HG03175 (cell line): ENCODE measurements around the gene FSTL4.

Experiments used
- ATAC-seq: cut with Tn5 transposase; IDR thresholded peaks from one replicate; pipeline ENCODE4 v1.9.1; 2021; ENCODE audit warnings: mild to moderate bottlenecking, moderate library complexity; ENCODE audit not compliant: unreplicated experiment

FSTL4 gene

DNA sequence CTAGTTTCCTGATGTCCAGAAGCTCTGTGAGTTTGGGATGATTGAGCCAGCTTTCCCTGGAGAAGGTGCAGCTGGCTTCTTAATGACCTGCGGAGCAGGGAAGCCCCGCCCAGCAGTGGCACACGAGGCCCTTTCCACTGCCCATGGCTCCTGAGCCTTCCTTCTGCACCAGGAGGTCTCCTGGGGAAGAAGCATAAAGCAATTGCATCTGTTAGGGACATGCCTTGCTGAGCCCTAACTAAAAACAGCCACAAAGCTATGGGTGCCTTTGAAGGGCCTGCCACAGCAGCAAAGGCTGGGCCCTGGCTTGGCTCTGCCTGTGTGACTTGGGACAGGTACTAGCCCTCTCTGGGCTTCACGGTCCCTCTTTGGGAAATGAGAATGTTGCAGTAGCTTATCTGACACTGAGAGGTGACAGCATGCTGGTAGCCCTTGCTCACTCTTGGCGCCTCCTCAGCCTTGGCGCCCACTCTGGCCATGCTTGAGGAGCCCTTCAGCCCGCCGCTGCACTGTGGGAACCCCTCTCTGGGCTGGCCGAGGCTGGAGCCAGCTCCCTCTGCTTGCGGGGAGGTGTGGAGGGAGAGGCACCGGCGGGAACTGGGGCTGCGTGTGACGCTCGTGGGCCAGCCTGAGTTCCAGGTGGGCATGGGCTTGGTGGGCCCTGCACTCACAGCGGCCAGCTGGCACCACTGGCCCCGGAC, 218.4 kb downstream of the FSTL4 start:
- ATAC-seq = no peak

DNA sequence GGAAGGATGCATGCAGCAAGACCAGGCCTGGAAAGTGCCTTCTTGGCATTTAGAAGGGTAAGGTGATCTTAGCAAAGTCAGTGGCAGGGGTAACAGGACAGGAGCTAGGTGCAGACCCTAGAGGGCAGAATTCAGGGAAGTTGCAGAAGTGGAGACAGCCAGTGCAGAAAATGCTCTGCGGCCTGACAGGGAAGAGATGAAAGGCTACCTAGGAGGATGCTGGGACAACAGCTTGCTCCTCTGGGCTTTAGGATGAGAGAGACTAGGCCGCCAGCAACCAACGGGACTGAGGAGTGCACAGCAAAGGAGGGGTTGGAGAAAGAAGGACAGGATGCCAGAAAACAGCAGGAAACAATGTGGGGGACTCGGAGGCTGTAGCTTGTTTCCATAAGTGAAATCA, 219.9 kb downstream of the FSTL4 start:
- no peak for ATAC-seq

GRCh38 chr5:133391354-133392136, 220.8 kb downstream of the FSTL4 start:
- ATAC-seq = no peak

GRCh38 chr5:133390416-133391353, 221.7 kb downstream of the FSTL4 start:
- ATAC-seq = no peak

GRCh38 chr5:133389066-133389590, 223.2 kb downstream of the FSTL4 start:
- no peak for ATAC-seq

- no peak for ATAC-seq
These were observed 224.7 kb downstream of the FSTL4 start for GRCh38 chr5:133387621-133388020.

DNA sequence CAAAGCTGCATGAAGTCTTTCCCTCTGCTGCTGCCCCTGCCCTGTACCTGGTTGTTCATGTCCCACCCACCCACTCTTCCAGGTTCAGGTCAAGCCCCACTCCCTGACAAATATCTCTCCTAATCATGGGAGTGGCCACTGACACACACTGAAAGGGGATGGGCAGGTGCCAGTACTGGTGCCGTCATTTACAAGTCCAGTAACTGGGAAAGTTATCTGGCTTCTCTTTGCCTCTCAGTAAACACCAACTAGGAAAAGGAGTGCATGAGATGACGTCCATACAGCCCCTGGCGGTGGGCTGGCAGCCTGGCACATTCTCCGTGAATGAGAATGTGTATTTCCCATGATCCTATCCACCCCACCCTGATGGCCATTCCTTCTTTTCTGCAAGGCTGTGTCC, 225.2 kb downstream of the FSTL4 start:
- no peak for ATAC-seq

DNA sequence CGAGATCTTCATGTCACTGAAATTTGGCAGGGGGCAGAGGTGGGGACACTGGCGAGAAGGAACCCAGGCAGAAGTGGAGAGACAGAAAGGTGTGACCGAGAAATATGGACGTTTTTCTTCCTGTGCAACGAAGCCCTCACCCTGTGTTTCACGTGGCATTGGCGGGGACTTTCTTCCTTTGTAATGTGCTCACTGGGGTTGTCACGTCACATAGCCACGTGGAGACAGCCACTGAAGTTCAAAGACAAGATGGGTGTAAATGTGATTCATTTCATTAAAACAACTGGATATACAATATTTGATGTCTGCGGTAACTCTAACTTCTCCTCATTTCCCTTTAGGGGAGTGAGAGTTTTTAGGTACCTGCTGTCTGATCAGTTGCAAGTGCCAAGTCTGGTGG, 225.7 kb downstream of the FSTL4 start:
- ATAC-seq = no peak

DNA sequence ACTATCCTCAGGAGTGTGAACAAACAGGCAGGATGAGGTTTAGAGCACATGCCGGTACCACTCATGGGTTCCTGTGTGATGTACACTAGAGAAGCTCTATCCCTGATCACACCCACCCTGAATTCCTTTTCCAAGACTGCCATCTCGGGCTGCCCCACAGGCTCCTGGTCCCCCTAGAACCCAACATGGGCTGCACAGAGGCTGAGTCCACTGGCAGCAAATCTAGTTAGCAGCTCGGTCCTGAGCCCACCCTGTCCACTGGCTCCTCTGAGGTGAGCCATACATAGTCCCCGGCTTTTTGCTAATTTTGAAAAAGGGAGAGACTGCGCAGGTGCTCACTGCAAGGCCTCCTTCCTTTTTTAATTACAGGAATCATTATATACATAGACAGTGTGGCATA, 227.0 kb downstream of the FSTL4 start:
- ATAC-seq = no peak

GRCh38 chr5:133384903-133385302, 227.4 kb downstream of the FSTL4 start:
- no peak for ATAC-seq

DNA sequence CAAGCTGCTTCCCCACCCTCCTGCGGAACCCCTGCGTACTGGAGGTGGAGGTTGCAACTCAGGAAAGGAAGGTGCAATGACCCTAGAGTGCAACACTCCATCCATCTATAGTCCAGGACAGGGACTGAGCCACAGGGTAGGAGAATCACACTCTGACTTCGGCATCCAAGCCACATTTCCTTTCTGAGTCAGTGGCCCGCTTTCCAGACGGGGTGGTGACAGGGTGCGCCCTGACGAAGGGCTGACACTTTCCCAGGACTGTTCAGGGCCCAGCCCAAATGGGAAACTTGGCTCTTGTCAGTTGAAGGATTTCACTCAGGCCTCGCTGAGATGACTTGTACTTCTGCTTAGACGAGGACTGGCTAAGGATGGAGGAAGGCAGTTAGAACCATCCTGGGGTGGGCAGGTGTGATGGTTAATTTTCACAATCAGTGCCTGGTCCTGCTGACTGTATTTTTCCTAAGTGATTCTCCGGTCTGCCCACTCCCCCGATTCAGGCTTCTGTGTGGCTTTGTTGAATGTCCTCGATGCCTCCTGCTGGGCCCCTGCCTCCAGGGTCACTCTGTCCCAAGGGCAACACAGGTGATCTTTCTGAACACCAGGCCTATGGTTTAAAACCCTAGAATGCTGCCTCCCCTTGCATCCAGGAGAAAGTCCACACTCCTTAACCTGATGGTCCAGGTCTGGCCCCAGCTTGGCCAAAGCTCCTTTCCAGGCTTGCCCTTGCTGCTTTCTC, 228.1 kb downstream of the FSTL4 start:
- ATAC-seq = no peak

DNA sequence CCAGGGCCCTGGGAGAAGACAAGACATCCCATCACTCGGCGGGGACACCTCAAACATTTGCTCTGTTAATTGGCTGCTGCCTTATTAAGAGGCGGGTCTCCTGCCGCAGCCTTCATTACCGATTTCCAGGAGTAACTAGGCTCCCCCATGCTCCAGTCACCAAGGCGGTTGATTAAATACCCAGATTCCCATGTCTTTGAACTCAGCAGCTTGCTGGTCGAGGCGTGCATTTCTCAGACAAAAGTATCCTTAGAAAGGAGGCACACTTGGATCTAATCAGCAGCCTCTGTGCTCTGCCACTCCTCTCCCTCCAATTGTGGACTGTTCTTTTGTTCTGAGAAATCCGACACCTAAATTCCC, 228.8 kb downstream of the FSTL4 start:
- ATAC-seq = no peak

GRCh38 chr5:133382661-133383579, 229.4 kb downstream of the FSTL4 start:
- ATAC-seq = no peak

DNA sequence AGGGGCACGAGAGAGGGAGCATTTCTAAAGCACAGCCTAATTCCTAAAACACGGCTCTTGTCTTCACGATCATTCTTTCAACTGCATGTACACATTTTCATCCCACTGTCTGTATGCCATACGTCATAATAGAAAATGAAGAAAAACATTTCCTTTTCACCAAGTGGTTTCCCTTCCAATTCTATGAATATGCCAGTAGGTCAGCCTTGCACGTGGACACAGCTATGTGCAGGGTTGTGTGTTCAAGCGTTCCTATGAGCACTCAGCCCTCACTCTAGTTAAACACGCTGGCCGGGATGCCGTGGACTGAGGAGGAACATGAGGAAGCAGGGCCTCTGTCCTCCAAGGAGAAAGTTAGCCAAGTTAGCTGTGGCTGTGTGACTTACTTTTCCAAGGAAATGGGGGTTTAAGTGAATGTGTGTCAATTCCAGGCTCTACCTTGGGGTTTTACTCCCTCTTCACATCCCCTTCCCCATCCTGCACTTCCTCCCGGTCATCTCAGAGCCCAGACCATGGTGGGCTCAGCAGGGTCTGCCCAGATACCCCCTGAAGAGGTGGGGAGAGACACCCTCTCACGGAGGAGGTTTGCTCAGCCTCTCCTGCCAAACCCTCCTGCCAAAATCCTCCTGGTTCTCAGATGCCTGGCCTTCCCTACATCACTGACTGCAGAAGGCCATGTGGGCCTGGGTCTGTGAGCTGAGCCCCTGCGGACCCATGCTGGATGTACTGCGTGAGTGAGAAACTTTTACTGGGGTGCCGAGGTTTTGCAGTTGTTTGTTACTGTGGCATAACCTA, 230.6 kb downstream of the FSTL4 start:
- ATAC-seq = no peak

DNA sequence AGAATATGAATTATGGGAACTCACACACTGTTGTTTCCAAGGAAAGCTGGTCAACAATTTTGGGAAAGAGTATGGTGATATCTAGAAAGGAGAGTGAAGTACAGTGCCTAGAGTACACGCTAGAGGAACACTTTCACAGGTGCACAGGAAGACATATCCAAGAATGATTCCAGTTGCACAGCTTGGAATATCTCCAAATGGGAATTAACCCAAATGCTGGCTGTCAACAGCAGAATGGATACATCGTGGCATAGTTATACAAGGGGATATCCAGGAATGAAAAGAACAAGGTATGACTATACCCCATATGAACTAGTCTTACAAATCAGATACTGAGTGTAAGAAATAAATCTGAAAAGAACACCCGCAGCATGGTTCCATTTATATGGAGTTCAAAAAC, 231.3 kb downstream of the FSTL4 start:
- ATAC-seq = no peak

DNA sequence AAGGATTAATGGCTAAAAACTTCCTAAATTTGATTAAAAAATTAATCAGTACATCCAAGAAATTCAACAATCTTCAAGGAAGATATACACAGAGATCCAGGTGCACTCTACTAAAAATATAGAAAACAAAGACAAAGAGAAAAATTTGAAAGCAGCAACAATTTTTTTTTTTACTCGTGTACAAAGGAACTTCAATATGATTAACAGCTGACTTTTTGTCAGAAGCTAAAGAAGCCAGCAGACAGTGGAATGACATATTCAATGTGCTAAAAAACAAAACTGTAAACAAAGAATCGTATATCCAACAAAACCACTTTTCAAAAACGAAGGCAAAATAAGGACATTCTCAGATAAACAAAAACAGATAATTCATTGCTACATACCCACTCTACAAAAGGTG, 234.6 kb downstream of the FSTL4 start:
- ATAC-seq = no peak

- ATAC-seq = no peak
These were observed 235.4 kb downstream of the FSTL4 start for GRCh38 chr5:133376986-133377385.

GRCh38 chr5:133373121-133373870, 239.0 kb downstream of the FSTL4 start:
- no peak for ATAC-seq
